ENCODE results near the gene NKTR.

NKTR gene

GRCh38 chr3:42638339-42638842, 37.9 kb downstream of the NKTR start:
- no peaks in the 10 kb centered on the region for H3K9me3 ChIP-seq (ENCODE audit: insufficient read depth, low read length)
- no peak for TF ChIP-seq ZNF274 (IDR thresholded peaks at IDR 0.05; ENCODE audit: low read depth, low read length)
- no peak for TF ChIP-seq SUZ12 (IDR thresholded peaks at IDR 0.05; ENCODE audit: extremely low read depth, insufficient read depth, insufficient read length)
- no peak for TF ChIP-seq YY1 (IDR thresholded peaks at IDR 0.05; ENCODE audit: insufficient read depth, insufficient read length)
- H3K9ac ChIP-seq (ENCODE audit: insufficient read length, low read depth) = no peak overlapping the region
- H3K4me3 ChIP-seq (ENCODE audit: insufficient read length, low read depth) = no peak overlapping the region
- peaks cover 92% of the 10 kb centered on the region for H3K36me3 ChIP-seq (ENCODE audit: insufficient read depth, insufficient read length, low read length)
- no peaks in the 10 kb centered on the region for H3K4me1 ChIP-seq (ENCODE audit: insufficient read depth, insufficient read length)
- H3K27me3 ChIP-seq (ENCODE audit: insufficient read depth, insufficient read length) = no peaks in the 10 kb centered on the region
- no peak for DNase-seq (ENCODE audit: low read depth, low spot score)

- Histone ChIP-seq H3K27me3 (ENCODE audit: insufficient read depth, insufficient read length) (no peaks in the 10 kb centered on the region), H3K4me3 (ENCODE audit: insufficient read length, low read depth) (no peak overlapping the region), H3K4me1 (ENCODE audit: insufficient read depth, insufficient read length) (no peaks in the 10 kb centered on the region), H3K9me3 (ENCODE audit: insufficient read depth, low read length) (no peaks in the 10 kb centered on the region), H3K9ac (ENCODE audit: insufficient read length, low read depth) (no peak overlapping the region), H3K36me3 (ENCODE audit: insufficient read depth, insufficient read length, low read length) (peaks cover 92% of the 10 kb centered on the region)
- DNase-seq (ENCODE audit: low read depth, low spot score) = no peak
- TF ChIP-seq YY1 (IDR thresholded peaks at IDR 0.05; ENCODE audit: insufficient read depth, insufficient read length) (no peak), ZNF274 (IDR thresholded peaks at IDR 0.05; ENCODE audit: low read depth, low read length) (no peak), SUZ12 (IDR thresholded peaks at IDR 0.05; ENCODE audit: extremely low read depth, insufficient read depth, insufficient read length) (no peak)
Observed at GRCh38 chr3:42639192-42639591, 38.7 kb downstream of the NKTR start.

DNA sequence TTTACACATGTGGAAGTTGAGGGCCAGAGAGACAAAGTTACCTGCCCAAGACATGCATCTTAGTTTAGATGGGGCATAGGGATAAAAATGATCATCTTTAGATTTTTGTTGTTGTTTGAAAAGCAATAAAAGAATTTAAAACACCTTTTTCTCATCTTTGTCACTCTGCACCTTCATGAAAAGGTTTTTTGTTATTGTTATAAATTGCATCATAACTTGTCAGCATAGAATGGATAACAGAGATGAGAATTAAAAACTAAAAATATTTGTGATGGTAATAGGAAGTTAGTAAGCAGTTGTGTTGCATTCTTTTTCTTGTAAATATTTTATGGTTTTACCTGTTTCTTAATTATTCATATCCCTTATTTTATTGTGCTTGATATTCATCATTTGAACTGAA, 39.6 kb downstream of the NKTR start:
- Histone ChIP-seq H3K27me3 (ENCODE audit: insufficient read depth, insufficient read length) (no peaks in the 10 kb centered on the region), H3K36me3 (ENCODE audit: insufficient read depth, insufficient read length, low read length) (peaks cover 92% of the 10 kb centered on the region), H3K9me3 (ENCODE audit: insufficient read depth, low read length) (no peaks in the 10 kb centered on the region), H3K9ac (ENCODE audit: insufficient read length, low read depth) (no peak overlapping the region), H3K4me3 (ENCODE audit: insufficient read length, low read depth) (no peak overlapping the region), H3K4me1 (ENCODE audit: insufficient read depth, insufficient read length) (no peaks in the 10 kb centered on the region)
- DNase-seq (ENCODE audit: low read depth, low spot score) = no peak
- TF ChIP-seq SUZ12 (IDR thresholded peaks at IDR 0.05; ENCODE audit: extremely low read depth, insufficient read depth, insufficient read length) = no peak

DNA sequence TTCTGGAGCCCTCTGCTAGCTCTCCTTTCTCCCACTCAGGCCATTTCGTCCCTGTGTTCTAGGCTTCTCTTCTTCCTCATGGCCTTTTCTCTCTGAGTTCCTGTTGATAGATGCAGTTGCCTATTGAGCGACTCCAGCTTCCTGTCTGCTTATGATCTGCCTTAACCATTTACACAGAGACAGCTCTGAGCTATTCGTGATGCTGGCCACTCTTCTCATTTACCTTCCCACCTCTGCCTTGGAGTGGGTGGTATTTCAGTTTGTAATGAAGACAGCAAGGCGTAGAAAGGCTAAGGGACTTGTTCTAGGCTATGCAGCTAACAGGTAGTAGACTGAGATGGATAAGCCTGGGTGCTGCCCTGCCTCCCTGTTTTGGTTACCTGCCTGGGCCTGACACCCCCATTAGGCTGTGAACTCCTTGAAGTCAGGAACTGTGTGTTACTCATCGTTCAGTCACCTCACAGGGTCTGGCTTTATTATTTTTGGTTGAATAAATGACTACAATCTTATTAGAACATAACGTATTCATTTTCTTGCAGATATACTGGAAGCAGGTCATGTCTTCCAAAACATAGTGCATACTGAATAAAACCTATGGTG, 40.4 kb downstream of the NKTR start:
- Histone ChIP-seq H3K36me3 (ENCODE audit: insufficient read depth, insufficient read length, low read length) (peaks cover 94% of the 10 kb centered on the region), H3K4me3 (ENCODE audit: insufficient read length, low read depth) (no peak overlapping the region), H3K27me3 (ENCODE audit: insufficient read depth, insufficient read length) (no peaks in the 10 kb centered on the region), H3K9ac (ENCODE audit: insufficient read length, low read depth) (no peak overlapping the region), H3K9me3 (ENCODE audit: insufficient read depth, low read length) (no peaks in the 10 kb centered on the region), H3K4me1 (ENCODE audit: insufficient read depth, insufficient read length) (no peaks in the 10 kb centered on the region)
- DNase-seq (ENCODE audit: low read depth, low spot score) = no peak
- TF ChIP-seq YY1 (IDR thresholded peaks at IDR 0.05; ENCODE audit: insufficient read depth, insufficient read length) (no peak), SUZ12 (IDR thresholded peaks at IDR 0.05; ENCODE audit: extremely low read depth, insufficient read depth, insufficient read length) (no peak), ZNF274 (IDR thresholded peaks at IDR 0.05; ENCODE audit: low read depth, low read length) (no peak)

GRCh38 chr3:42647821-42648459, 47.5 kb downstream of the NKTR start:
- H3K36me3 ChIP-seq (ENCODE audit: insufficient read depth, insufficient read length, low read length) = peaks cover 69% of the 10 kb centered on the region
- DNase-seq (ENCODE audit: low read depth, low spot score) = peak; percentile 82
- H3K4me1 ChIP-seq (ENCODE audit: insufficient read depth, insufficient read length) = peaks cover 23% of the 10 kb centered on the region
- no peak overlapping the region for H3K9ac ChIP-seq (ENCODE audit: insufficient read length, low read depth)
- H3K4me3 ChIP-seq (ENCODE audit: insufficient read length, low read depth) = no peak overlapping the region
- no peaks in the 10 kb centered on the region for H3K27me3 ChIP-seq (ENCODE audit: insufficient read depth, insufficient read length)
- H3K9me3 ChIP-seq (ENCODE audit: insufficient read depth, low read length) = no peaks in the 10 kb centered on the region
- TF ChIP-seq YY1 (IDR thresholded peaks at IDR 0.05; ENCODE audit: insufficient read depth, insufficient read length) (no peak), ZNF274 (IDR thresholded peaks at IDR 0.05; ENCODE audit: low read depth, low read length) (no peak), SUZ12 (IDR thresholded peaks at IDR 0.05; ENCODE audit: extremely low read depth, insufficient read depth, insufficient read length) (no peak)

GRCh38 chr3:42649006-42649405, 48.5 kb downstream of the NKTR start:
- peaks cover 61% of the 10 kb centered on the region for H3K36me3 ChIP-seq (ENCODE audit: insufficient read depth, insufficient read length, low read length)

DNA sequence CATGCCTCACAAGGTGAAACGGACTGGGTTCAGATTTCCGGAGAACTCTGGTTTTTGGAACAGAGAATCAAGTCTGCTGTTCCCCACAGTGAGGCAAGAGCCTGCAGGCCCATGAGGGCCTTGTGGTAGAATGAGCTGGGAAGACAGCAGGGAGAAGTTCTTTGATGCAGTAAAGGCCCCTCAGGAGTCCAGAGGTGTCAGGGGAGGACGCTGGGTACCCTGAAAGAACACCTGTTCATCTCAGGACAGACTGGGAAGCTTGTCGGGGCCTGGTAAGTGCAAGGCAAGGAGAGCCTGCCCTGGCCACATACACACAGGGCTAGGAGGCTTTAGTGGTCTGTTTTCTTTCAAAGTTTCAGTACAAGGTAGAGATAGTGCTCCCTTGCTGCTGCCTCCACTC, 49.3 kb downstream of the NKTR start:
- Histone ChIP-seq H3K4me1 (ENCODE audit: insufficient read depth, insufficient read length) (peaks cover 30% of the 10 kb centered on the region), H3K36me3 (ENCODE audit: insufficient read depth, insufficient read length, low read length) (peaks cover 53% of the 10 kb centered on the region), H3K9ac (ENCODE audit: insufficient read length, low read depth) (no peak overlapping the region), H3K27me3 (ENCODE audit: insufficient read depth, insufficient read length) (no peaks in the 10 kb centered on the region), H3K4me3 (ENCODE audit: insufficient read length, low read depth) (no peak overlapping the region), H3K9me3 (ENCODE audit: insufficient read depth, low read length) (no peaks in the 10 kb centered on the region)
- no peak for DNase-seq (ENCODE audit: low read depth, low spot score)
- no peak for TF ChIP-seq YY1 (IDR thresholded peaks at IDR 0.05; ENCODE audit: insufficient read depth, insufficient read length)
- TF ChIP-seq SUZ12 (IDR thresholded peaks at IDR 0.05; ENCODE audit: extremely low read depth, insufficient read depth, insufficient read length) = no peak
- TF ChIP-seq ZNF274 (IDR thresholded peaks at IDR 0.05; ENCODE audit: low read depth, low read length) = no peak

More at GRCh38 chr3:42649006-42649405, 48.5 kb downstream of the NKTR start:
- H3K4me3 ChIP-seq (ENCODE audit: insufficient read length, low read depth) = no peak overlapping the region
- H3K9me3 ChIP-seq (ENCODE audit: insufficient read depth, low read length) = no peaks in the 10 kb centered on the region
- H3K9ac ChIP-seq (ENCODE audit: insufficient read length, low read depth) = no peak overlapping the region
- DNase-seq (ENCODE audit: low read depth, low spot score) = no peak
- H3K27me3 ChIP-seq (ENCODE audit: insufficient read depth, insufficient read length) = no peaks in the 10 kb centered on the region
- TF ChIP-seq YY1 (IDR thresholded peaks at IDR 0.05; ENCODE audit: insufficient read depth, insufficient read length) (no peak), ZNF274 (IDR thresholded peaks at IDR 0.05; ENCODE audit: low read depth, low read length) (no peak), SUZ12 (IDR thresholded peaks at IDR 0.05; ENCODE audit: extremely low read depth, insufficient read depth, insufficient read length) (no peak)
- peaks cover 30% of the 10 kb centered on the region for H3K4me1 ChIP-seq (ENCODE audit: insufficient read depth, insufficient read length)

All from NT2/D1 (cell line).